Prostate gland (tissue), 2 donors: ENCODE results near the gene CFAP92. TPM values are rescaled to one million over a fixed set of nuclear protein-coding genes. Genes with fewer than 3 reads are reported as not detected.

Experiments
- DNase-seq: peaks from one replicate; pipeline ENCODE4 v3.0.0-alpha.2; 2019; ENCODE audit warnings: low spot score
- H3K27ac ChIP-seq, 2 donors: fragments of 200-600 bp; sonication (generic); 2 replicates each; pipeline ENCODE4 v1.5.1; 2017 to 2019
- H3K27me3 ChIP-seq: fragments of 200-600 bp; sonication (generic); replicated peaks from 2 replicates; pipeline ENCODE4 v1.5.1; 2019; ENCODE audit not compliant: insufficient read depth
- H3K36me3 ChIP-seq, 2 donors: fragments of 200-600 bp; sonication (generic); 1 replicate in 1 of 2; 2 replicates in 1 of 2; pipeline versions ENCODE4 v1.5.1 to v1.8.1; 2017 to 2019
- H3K4me1 ChIP-seq: fragments of 200-600 bp; sonication (generic); replicated peaks from 2 replicates; pipeline ENCODE4 v1.5.1; 2019
- H3K4me3 ChIP-seq, 2 donors: fragments of 200-600 bp; sonication (generic); 2 replicates each; pipeline ENCODE4 v1.5.1; 2017 to 2019
- H3K9me3 ChIP-seq: fragments of 200-600 bp; sonication (generic); 2 replicates; pipeline ENCODE4 v1.5.1; 2017
- POLR2A ChIP-seq: fragments of 450-650 bp; IDR thresholded peaks from one replicate; pipeline ENCODE4 v1.6.1; 2016; ENCODE audit warnings: antibody characterized with exemption, mild to moderate bottlenecking
- POLR2AphosphoS5 ChIP-seq: sonication (generic); formaldehyde crosslinking; IDR thresholded peaks from one replicate; pipeline ENCODE4 v1.6.1; 2017; ENCODE audit warnings: antibody characterized with exemption
- WGBS: methylation state at CpG from one replicate; pipeline ENCODE4 v1.1.5; 2018; 5-methylcytosine and 5-hydroxymethylcytosine counted together
- intact Hi-C: fragments of 100-400 bp; cut with DNase I; formaldehyde crosslinking; loops from one replicate; pipeline ENCODE4 v1.14.2; 2022
- total RNA-seq, 2 donors: library from RNA; depleted of rRNA; stranded (reverse); fragments of >200 nt; gene quantifications; one replicate each; pipeline ENCODE4 v1.1.0, GENCODE V29; 2016
- TF ChIP-seq, protein P1 (sequence below), 4 experiments: fragments of 200-600 bp in 2 of 4; fragments of 450-650 bp in 2 of 4; sonication (generic) in 2 of 4; IDR thresholded peaks; 1 replicate in 3 of 4; 2 replicates in 1 of 4; pipeline ENCODE4 v1.5.1; 2016 to 2019; ENCODE audit warnings: antibody characterized with exemption in 4 of 4, mild to moderate bottlenecking in 2 of 4, moderate library complexity in 2 of 4

The CFAP92 gene
- total RNA-seq, 2 donors from 2014 or later, result 1.7 to 4.3 TPM

DNA sequence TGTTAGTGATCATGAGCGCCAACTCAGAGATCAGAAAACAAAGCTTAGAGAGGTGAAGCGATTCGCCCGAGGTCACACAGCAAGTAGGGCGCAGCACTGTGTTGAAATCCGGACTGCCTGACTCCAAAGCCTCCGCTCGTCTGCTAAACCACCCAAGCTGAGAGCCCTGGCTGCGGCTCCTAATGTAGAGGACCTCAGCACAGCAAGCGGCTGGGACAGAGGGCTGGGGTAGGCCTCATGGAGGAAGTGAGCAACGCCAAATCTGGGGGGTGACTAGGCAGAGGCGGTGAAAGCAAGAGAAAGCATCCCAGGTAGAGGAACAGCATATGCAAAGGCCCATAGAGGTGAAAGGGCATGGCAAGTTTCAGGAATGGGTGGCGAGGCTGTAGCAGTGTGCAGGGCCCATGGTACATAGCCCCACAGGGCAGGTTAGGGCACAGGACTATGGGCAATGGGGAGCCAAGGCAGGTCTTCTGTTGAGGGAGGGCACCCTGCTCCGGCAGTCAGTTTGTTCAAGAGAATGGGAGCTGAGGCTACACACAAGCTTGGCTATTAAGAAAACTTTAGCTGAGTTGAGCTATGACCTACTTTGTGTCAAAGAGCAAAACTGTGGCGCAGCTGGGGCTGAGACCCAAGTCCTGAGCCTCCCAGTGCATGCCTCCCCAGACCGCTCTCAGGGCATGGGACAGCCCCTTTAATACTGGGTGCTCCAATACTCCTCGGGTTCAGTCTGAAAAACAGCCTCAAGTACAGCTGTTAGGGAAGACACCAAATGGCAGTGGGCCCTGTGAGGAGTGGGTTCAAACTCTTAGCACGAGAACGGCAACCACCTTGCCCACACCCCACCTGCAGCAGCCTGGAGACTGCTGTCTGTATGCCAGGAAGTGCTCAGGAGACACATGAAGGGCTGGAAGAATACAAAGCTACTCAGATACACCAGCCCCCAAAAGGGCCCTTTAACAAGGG is 988 bp upstream of the CFAP92 start:
- H3K27ac ChIP-seq, result no peak overlapping the region
- intact Hi-C loops, result no loop called here
- 81% methylated on average over 17 of the region's 19 CpGs for WGBS
- H3K27me3 ChIP-seq, result no peaks in the 10 kb centered on the region
- no peak overlapping the region for H3K4me3 ChIP-seq
- H3K36me3 ChIP-seq, result no peaks in the 10 kb centered on the region
- no peak for DNase-seq
- H3K4me1 ChIP-seq, result no peaks in the 10 kb centered on the region
- TF ChIP-seq POLR2A (no peak), POLR2AphosphoS5 (no peak)
- TF ChIP-seq, protein P1, sequence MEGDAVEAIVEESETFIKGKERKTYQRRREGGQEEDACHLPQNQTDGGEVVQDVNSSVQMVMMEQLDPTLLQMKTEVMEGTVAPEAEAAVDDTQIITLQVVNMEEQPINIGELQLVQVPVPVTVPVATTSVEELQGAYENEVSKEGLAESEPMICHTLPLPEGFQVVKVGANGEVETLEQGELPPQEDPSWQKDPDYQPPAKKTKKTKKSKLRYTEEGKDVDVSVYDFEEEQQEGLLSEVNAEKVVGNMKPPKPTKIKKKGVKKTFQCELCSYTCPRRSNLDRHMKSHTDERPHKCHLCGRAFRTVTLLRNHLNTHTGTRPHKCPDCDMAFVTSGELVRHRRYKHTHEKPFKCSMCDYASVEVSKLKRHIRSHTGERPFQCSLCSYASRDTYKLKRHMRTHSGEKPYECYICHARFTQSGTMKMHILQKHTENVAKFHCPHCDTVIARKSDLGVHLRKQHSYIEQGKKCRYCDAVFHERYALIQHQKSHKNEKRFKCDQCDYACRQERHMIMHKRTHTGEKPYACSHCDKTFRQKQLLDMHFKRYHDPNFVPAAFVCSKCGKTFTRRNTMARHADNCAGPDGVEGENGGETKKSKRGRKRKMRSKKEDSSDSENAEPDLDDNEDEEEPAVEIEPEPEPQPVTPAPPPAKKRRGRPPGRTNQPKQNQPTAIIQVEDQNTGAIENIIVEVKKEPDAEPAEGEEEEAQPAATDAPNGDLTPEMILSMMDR (IDR thresholded peaks at IDR 0.05), result no peak
- no peaks in the 10 kb centered on the region for H3K9me3 ChIP-seq

DNA sequence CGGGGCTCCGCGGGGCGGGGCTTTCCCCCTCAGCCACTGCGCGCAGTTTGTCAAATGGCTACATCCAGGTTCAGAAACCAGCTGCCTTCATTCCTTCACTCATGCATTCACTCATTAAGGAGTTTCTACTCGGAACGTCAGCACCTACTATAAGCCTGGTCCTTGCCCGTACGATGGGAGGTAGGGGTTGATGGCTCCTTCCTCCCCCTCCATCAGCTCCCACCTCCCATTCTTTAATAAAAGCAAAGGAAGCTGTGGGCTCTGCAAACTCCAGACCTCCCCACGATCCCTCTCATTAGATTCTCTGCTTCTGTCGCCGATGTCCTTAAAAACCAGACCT is 267 bp upstream of the CFAP92 start:
- WGBS, result 2% methylated on average over 13 of the region's 13 CpGs
- no peaks in the 10 kb centered on the region for H3K36me3 ChIP-seq
- intact Hi-C loops, result no loop called here

DNA sequence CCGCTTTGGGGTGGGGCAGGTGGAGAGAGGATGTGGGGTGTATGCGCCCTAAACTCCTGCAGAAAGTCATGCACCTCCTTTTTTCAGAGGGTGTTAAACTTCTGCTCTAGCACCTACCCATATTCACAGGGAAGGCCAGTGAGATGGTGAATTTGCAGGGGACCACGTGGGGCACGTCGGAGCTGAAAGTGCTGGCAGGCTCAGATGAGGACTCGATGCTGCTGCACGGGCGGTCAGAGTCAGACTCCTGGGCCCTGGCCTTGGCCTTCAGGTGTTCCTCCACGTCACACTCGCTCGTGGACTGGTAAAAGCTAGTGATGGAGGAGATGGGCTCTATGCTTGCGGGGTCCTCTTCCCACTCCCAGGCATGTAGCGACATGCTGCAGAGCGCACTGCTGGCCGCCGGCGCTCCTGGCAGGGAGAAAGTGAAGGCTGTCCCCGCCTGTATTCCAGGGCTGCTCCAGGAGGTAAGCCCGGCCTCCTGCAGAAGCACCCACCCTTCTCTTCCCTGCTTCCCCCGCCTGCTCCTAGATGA is 883 bp downstream of the CFAP92 start:
- DNase-seq, result no peak
- no peaks in the 10 kb centered on the region for H3K27me3 ChIP-seq
- TF ChIP-seq POLR2A, result no peak
- TF ChIP-seq, protein P1 (IDR thresholded peaks at IDR 0.05), result no peak
- intact Hi-C loops, result no loop called here
- no peaks in the 10 kb centered on the region for H3K9me3 ChIP-seq
- H3K27ac ChIP-seq, result peak overlapping the region in 1 of 2 donors; percentile 48
- peak overlapping the region in 1 of 2 donors; percentile 39 for H3K4me3 ChIP-seq
- H3K4me1 ChIP-seq, result no peaks in the 10 kb centered on the region
- 45% methylated on average over 20 of the region's 20 CpGs for WGBS
- no peaks in the 10 kb centered on the region for H3K36me3 ChIP-seq

More for the DNA sequence above, 267 bp upstream of the CFAP92 start:
- H3K27me3 ChIP-seq, result no peaks in the 10 kb centered on the region
- H3K4me1 ChIP-seq, result no peaks in the 10 kb centered on the region
- peak overlapping the region; percentile 32 to 39 for H3K4me3 ChIP-seq
- peak overlapping the region in 1 of 2 donors; percentile 48 for H3K27ac ChIP-seq
- TF ChIP-seq POLR2AphosphoS5, result no peak
- no peak for TF ChIP-seq POLR2A
- TF ChIP-seq, protein P1 (IDR thresholded peaks at IDR 0.05), result no peak
- H3K9me3 ChIP-seq, result no peaks in the 10 kb centered on the region
- DNase-seq, result no peak

DNA sequence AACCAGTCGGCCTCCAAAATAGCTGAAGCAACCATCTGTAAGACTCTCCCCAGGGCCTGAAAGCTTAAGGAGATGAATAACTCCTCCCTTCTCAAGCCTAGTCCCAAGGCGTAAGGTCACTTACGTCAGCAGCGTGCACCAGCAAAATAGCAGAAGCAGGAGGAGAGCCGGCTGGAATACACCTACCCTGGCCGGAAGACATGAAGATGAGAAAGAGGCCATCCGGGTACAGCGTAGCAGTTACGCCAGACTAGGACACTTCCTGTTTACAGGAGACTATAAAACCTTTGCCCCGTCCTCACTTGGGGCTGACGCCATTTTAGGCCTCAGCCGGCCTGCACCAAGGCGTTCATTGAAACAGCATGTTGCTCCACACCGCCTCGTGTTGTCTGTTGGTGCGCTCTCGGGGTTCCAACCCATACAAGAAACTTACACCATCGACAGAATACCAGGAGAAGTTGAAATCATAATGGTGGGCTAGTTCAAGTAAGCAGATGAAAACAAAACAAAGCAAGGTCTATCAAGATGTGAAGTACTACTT is 2.5 kb downstream of the CFAP92 start:
- no peak for DNase-seq
- Histone ChIP-seq H3K4me1 (no peaks in the 10 kb centered on the region), H3K27me3 (no peaks in the 10 kb centered on the region), H3K9me3 (no peaks in the 10 kb centered on the region), H3K27ac (no peak overlapping the region), H3K36me3 (no peaks in the 10 kb centered on the region), H3K4me3 (no peak overlapping the region)
- intact Hi-C loops, result no loop called here
- TF ChIP-seq POLR2AphosphoS5 (no peak), POLR2A (no peak)
- TF ChIP-seq, protein P1 (IDR thresholded peaks at IDR 0.05), result no peak
- 94% methylated on average over 18 of the region's 18 CpGs for WGBS
